H1 (cell line): ENCODE data around the gene SLC38A2. TPM values are rescaled to one million over a fixed set of nuclear protein-coding genes. Genes with fewer than 3 reads are reported as not detected.

ENCODE experiments used
- CTCF ChIA-PET: fragments of 300-600 bp; sonication (Branson Sonifier 250); formaldehyde crosslinking; loops from one replicate; lab custom pipeline; 2021; ENCODE audit not compliant: partially characterized antibody; lab: Charles Lee
- POLR2A ChIA-PET: fragments of 300-600 bp; sonication (Branson Sonifier 250); formaldehyde crosslinking; loops from one replicate; lab custom pipeline; 2021; ENCODE audit warnings: inconsistent platforms; ENCODE audit not compliant: partially characterized antibody; lab: Charles Lee
- DNase-seq, 2 experiments: peaks; one replicate each; pipeline versions ENCODE4 v3.0.0 to v3.0.0-alpha.2; 2010 to 2022; ENCODE audit warnings: low spot score in 2 of 2, low read depth in 1 of 2, mixed read lengths in 1 of 2
- FAIRE-seq: peaks from 2 replicates; lab custom pipeline; 2011; peaks lifted over from hg19 to GRCh38; lab: Jason Lieb, UNC
- H2AFZ ChIP-seq: 2 replicates; pipeline ENCODE4 v1.8.1; 2012; ENCODE audit warnings: low read length, inconsistent platforms
- H2AK5ac ChIP-seq: 2 replicates; pipeline ENCODE4 v1.6.1; 2013; ENCODE audit warnings: low read depth, low read length
- H2BK120ac ChIP-seq: replicated peaks from 2 replicates; pipeline ENCODE3; 2013; ENCODE audit warnings: low read depth, low read length, inconsistent platforms
- H2BK12ac ChIP-seq: 2 replicates; pipeline ENCODE4 v1.6.1; 2013; ENCODE audit warnings: low read depth, low read length
- H2BK15ac ChIP-seq: 2 replicates; pipeline ENCODE4 v1.6.1; 2013; ENCODE audit warnings: low read length
- H2BK20ac ChIP-seq: 2 replicates; pipeline ENCODE4 v1.6.1; 2013; ENCODE audit warnings: low read length
- H2BK5ac ChIP-seq: 2 replicates; pipeline ENCODE4 v1.6.1; 2013; ENCODE audit warnings: low read depth, low read length
- H3K14ac ChIP-seq: 2 replicates; pipeline ENCODE4 v1.6.1; 2013; ENCODE audit warnings: inconsistent platforms; ENCODE audit not compliant: insufficient read length
- H3K18ac ChIP-seq: 2 replicates; pipeline ENCODE4 v1.6.1; 2013; ENCODE audit warnings: low read length; ENCODE audit errors: extremely low read depth
- H3K23ac ChIP-seq: 2 replicates; pipeline ENCODE4 v1.6.1; 2013; ENCODE audit warnings: inconsistent platforms; ENCODE audit not compliant: insufficient read length
- H3K23me2 ChIP-seq: 2 replicates; pipeline ENCODE4 v1.6.1; 2013; ENCODE audit warnings: low read depth, low read length
- H3K27ac ChIP-seq: 2 replicates; pipeline ENCODE4 v1.6.1; 2011; ENCODE audit warnings: low read depth, low read length, inconsistent platforms
- H3K27me3 ChIP-seq, 4 experiments: replicated peaks in 1 of 4; 1 replicate in 1 of 4; 2 replicates in 3 of 4; pipeline versions ENCODE4 v1.6.1 to v1.8.1; 2011 to 2013; ENCODE audit warnings: low read length in 3 of 4, mild to moderate bottlenecking in 3 of 4, inconsistent platforms in 2 of 4, mixed read lengths in 2 of 4, moderate library complexity in 1 of 4; ENCODE audit not compliant: control insufficient read depth in 3 of 4, insufficient read depth in 3 of 4; ENCODE audit errors: extremely low read depth in 1 of 4
- H3K36me3 ChIP-seq, 4 experiments: 2 replicates each; pipeline versions ENCODE4 v1.6.1 to v1.8.1; 2011 to 2013; ENCODE audit warnings: mild to moderate bottlenecking in 4 of 4, low read length in 3 of 4, moderate library complexity in 2 of 4, control low read depth in 1 of 4, inconsistent platforms in 1 of 4; ENCODE audit not compliant: insufficient read depth in 4 of 4, control insufficient read depth in 2 of 4
- H3K4ac ChIP-seq: replicated peaks from 2 replicates; pipeline ENCODE3; 2013; ENCODE audit warnings: low read length, low read depth, mixed read lengths, inconsistent platforms; ENCODE audit not compliant: insufficient read length
- H3K4me1 ChIP-seq, 4 experiments: replicated peaks in 1 of 4; 1 replicate in 1 of 4; 2 replicates in 3 of 4; pipeline versions ENCODE4 v1.6.1 to v1.8.1; 2011 to 2013; ENCODE audit warnings: low read length in 3 of 4, inconsistent platforms in 2 of 4, mixed read lengths in 1 of 4; ENCODE audit not compliant: insufficient read depth in 4 of 4, control insufficient read depth in 3 of 4
- H3K4me2 ChIP-seq, 2 experiments: 2 replicates each; pipeline versions ENCODE4 v1.6.1 to v1.8.1; 2011 to 2013; ENCODE audit warnings: low read depth in 2 of 2, low read length in 2 of 2, control low read depth in 1 of 2, inconsistent platforms in 1 of 2, mild to moderate bottlenecking in 1 of 2; ENCODE audit not compliant: insufficient read depth in 1 of 2
- H3K4me3 ChIP-seq, 4 experiments: fragments of 200-600, 300-600 bp in 1 of 4; sonication (generic), shearing (Covaris generic), sonication (Bioruptor Twin) in 1 of 4; 2 replicates each; pipeline versions ENCODE4 v1.5.1 to v1.8.1; 2011 to 2016; ENCODE audit warnings: low read length in 4 of 4, low read depth in 3 of 4, control low read depth in 2 of 4, inconsistent platforms in 2 of 4, mild to moderate bottlenecking in 2 of 4, mixed read lengths in 1 of 4, moderate library complexity in 1 of 4; ENCODE audit not compliant: insufficient read depth in 2 of 4; ENCODE audit errors: extremely low read depth in 1 of 4
- H3K56ac ChIP-seq: replicated peaks from 2 replicates; pipeline ENCODE3; 2013; ENCODE audit warnings: low read depth, mild to moderate bottlenecking, mixed read lengths, low read length, inconsistent platforms; ENCODE audit not compliant: insufficient read length
- H3K79me1 ChIP-seq: 2 replicates; pipeline ENCODE4 v1.6.1; 2013; ENCODE audit warnings: low read depth, low read length, control low read depth
- H3K79me2 ChIP-seq, 2 experiments: 2 replicates each; pipeline versions ENCODE4 v1.6.1 to v1.8.1; 2012 to 2013; ENCODE audit warnings: low read length in 2 of 2, mild to moderate bottlenecking in 2 of 2, inconsistent platforms in 1 of 2; ENCODE audit not compliant: insufficient read depth in 2 of 2, control insufficient read depth in 1 of 2
- H3K9ac ChIP-seq, 4 experiments: replicated peaks in 1 of 4; 1 replicate in 1 of 4; 2 replicates in 3 of 4; pipeline versions ENCODE4 v1.6.1 to v1.8.1; 2011 to 2013; ENCODE audit warnings: low read depth in 3 of 4, low read length in 3 of 4, control low read depth in 2 of 4, mild to moderate bottlenecking in 2 of 4, moderate library complexity in 2 of 4, inconsistent platforms in 1 of 4; ENCODE audit errors: extremely low read depth in 1 of 4
- H3K9me3 ChIP-seq, 2 experiments: 2 replicates each; pipeline versions ENCODE4 v1.6.1 to v1.8.1; 2012 to 2013; ENCODE audit warnings: mild to moderate bottlenecking in 2 of 2, moderate library complexity in 2 of 2, control low read depth in 1 of 2, inconsistent platforms in 1 of 2, low read depth in 1 of 2, low read length in 1 of 2, mixed read lengths in 1 of 2; ENCODE audit not compliant: insufficient read depth in 2 of 2
- H4K20me1 ChIP-seq, 2 experiments: replicated peaks in 1 of 2; 2 replicates each; pipeline versions ENCODE3 to v1.8.1; 2011 to 2013; ENCODE audit warnings: inconsistent platforms in 2 of 2, low read length in 2 of 2, mild to moderate bottlenecking in 1 of 2; ENCODE audit not compliant: insufficient read depth in 2 of 2, control insufficient read depth in 1 of 2
- H4K5ac ChIP-seq: 2 replicates; pipeline ENCODE4 v1.6.1; 2013; ENCODE audit warnings: low read length, low read depth, mixed read lengths, inconsistent platforms; ENCODE audit not compliant: insufficient read length
- H4K8ac ChIP-seq: 2 replicates; pipeline ENCODE4 v1.8.0; 2013; ENCODE audit warnings: mild to moderate bottlenecking, moderate library complexity, low read length, inconsistent platforms; ENCODE audit not compliant: insufficient read depth; ENCODE audit errors: extremely low read depth
- H4K91ac ChIP-seq: replicated peaks from 2 replicates; pipeline ENCODE3; 2013; ENCODE audit warnings: low read length, mixed read lengths, inconsistent platforms; ENCODE audit not compliant: insufficient read length
- CBX8 ChIP-seq: fragments of 300-800, 300-1000 bp; sonication (generic); IDR thresholded peaks from 2 replicates; pipeline ENCODE4 v1.7.1; 2016; ENCODE audit warnings: low read depth, low read length, borderline replicate concordance
- EP300 ChIP-seq, 2 experiments: IDR thresholded peaks; 1 replicate in 1 of 2; 2 replicates in 1 of 2; pipeline ENCODE4 v1.6.1; 2011 to 2012; ENCODE audit warnings: low read depth in 2 of 2, low read length in 2 of 2, mild to moderate bottlenecking in 2 of 2, borderline replicate concordance in 1 of 2, inconsistent platforms in 1 of 2, moderate library complexity in 1 of 2
- KDM4A ChIP-seq: IDR thresholded peaks from one replicate; pipeline ENCODE4 v1.7.1; 2012; ENCODE audit warnings: low read depth, mild to moderate bottlenecking, moderate library complexity, low read length, inconsistent platforms; ENCODE audit not compliant: severe bottlenecking
- NANOG ChIP-seq: IDR thresholded peaks from 2 replicates; pipeline ENCODE4 v1.6.1; 2011; ENCODE audit warnings: low read length, low read depth, mild to moderate bottlenecking, inconsistent platforms; ENCODE audit not compliant: insufficient read depth, poor library complexity, severe bottlenecking
- POLR2A ChIP-seq, 2 experiments: IDR thresholded peaks; 1 replicate in 1 of 2; 2 replicates in 1 of 2; pipeline ENCODE4 v1.6.1; 2011; ENCODE audit warnings: low read depth in 2 of 2, low read length in 2 of 2, mild to moderate bottlenecking in 2 of 2; ENCODE audit errors: control extremely low read depth in 1 of 2
- POLR2AphosphoS5 ChIP-seq: IDR thresholded peaks from 2 replicates; pipeline ENCODE4 v1.6.1; 2011; ENCODE audit warnings: low read depth, low read length
- SRF ChIP-seq: IDR thresholded peaks from 2 replicates; pipeline ENCODE4 v1.6.1; 2011; ENCODE audit warnings: mild to moderate bottlenecking, low read depth, low read length, moderate library complexity
- WGBS, 2 experiments: shearing (Covaris generic) in 1 of 2; methylation state at CpG; one replicate each; pipeline versions ENCODE4 v1.1.6 to v1.1.7; 2013 to 2015; ENCODE audit warnings: low lambda C conversion rate in 2 of 2, mixed read lengths in 2 of 2, inconsistent platforms in 1 of 2, low coverage in 1 of 2, missing lambda C conversion rate in 1 of 2; ENCODE audit not compliant: insufficient replicate concordance in 2 of 2, insufficient coverage in 1 of 2, insufficient read length in 1 of 2; ENCODE audit errors: extremely low coverage in 1 of 2, missing lambda C conversion rate in 1 of 2; 5-methylcytosine and 5-hydroxymethylcytosine counted together
- polyA plus RNA-seq, 7 experiments: library from polyadenylated mRNA; depleted of rRNA in 3 of 7; stranded (reverse) in 5 of 7; unstranded in 2 of 7; fragments of >200 nt in 5 of 7; fragments of 200-250 nt in 2 of 7; gene quantifications; 1 replicate in 5 of 7; 2 replicates in 1 of 7; 4 replicates in 1 of 7; pipeline versions ENCODE4 v1.2.1 to v1.2.3, GENCODE V29; 2011 to 2013; ENCODE audit warnings: missing spikeins in 2 of 7, mixed read lengths in 2 of 7
- total RNA-seq: library from RNA; stranded (reverse); fragmentation: NEBNext Ultra II Directional; extraction: Animal tissue kit (Norgen Biotek cat#: 25700); gene quantifications from 2 replicates; pipeline ENCODE4 v1.2.1, GENCODE V29; 2021
- TF ChIP-seq, protein P1 (sequence below): IDR thresholded peaks from 2 replicates; pipeline ENCODE4 v1.6.1; 2012; ENCODE audit warnings: inconsistent platforms
- TF ChIP-seq, protein P2 (sequence below): IDR thresholded peaks from 2 replicates; pipeline ENCODE4 v1.6.1; 2011; ENCODE audit warnings: low read length, improper control_type of control experiment

The SLC38A2 gene
- total and polyA plus RNA-seq, 2 of the 8 experiments (the other 6 are each of a cell fraction or from before 2014, with no cell fraction given), result 163 to 684 TPM

DNA sequence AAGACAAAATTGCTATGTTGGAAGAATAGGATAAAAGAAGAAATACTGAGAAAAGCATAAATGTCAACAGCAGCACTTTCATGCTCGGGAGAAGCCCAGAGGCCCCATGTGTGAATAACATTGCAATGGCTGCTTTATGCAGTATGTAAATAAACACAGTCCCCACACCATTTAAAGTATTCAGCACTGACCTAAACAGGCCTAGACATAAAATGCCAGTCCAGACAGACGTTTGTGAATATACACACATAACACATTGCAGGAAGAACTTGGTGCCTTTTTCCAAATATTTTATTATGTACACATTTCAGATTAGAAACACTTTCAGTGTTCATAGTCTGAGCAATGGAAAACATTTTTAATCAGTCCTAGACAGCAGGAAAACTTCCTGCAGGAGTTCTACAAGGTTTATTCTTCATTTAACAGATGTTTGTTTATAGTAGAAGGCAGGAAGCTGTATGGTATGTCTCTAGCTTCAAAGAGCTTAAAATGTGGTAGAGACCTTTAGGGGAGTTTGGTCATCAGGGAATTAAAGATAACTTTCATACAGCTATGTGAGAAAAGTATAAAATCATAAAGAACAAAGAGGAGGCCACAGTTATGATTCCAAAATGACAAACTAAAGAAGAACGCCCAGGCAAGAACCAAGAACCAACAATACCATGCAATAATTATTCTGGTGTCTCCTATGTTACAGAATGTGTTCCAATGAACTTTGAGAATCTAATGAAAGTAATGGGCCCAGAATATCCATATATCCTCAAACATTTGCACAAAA is 30.6 kb upstream of the SLC38A2 start:
- Histone ChIP-seq H4K20me1 (no peaks in the 10 kb centered on the region), H3K14ac (no peak overlapping the region), H2BK5ac (no peak overlapping the region), H2BK12ac (no peak overlapping the region), H3K27me3 (no peaks in the 10 kb centered on the region), H3K79me1 (no peaks in the 10 kb centered on the region), H3K9ac (no peak overlapping the region), H3K23me2 (no peaks in the 10 kb centered on the region; the same call in 1 of the 2 replicates), H4K8ac (no peak overlapping the region), H4K91ac (no peak overlapping the region), H3K9me3 (no peaks in the 10 kb centered on the region), H2BK120ac (no peak overlapping the region), H3K36me3 (peaks cover 0 to 3% (median 0%) of the 10 kb centered on the region in 4 experiments; a peak in 1 of 8 replicates), H3K27ac (no peak overlapping the region), H3K56ac (no peak overlapping the region), H3K79me2 (no peaks in the 10 kb centered on the region), H3K4ac (no peak overlapping the region), H3K4me2 (no peak overlapping the region), H3K4me3 (no peak overlapping the region), H2AFZ (no peak overlapping the region), H3K4me1 (peaks cover 0 to 8% (median 1%) of the 10 kb centered on the region in 4 experiments; a peak in 3 of 7 replicates), H3K18ac (no peak overlapping the region), H2BK20ac (no peak overlapping the region), H2AK5ac (no peak overlapping the region), H2BK15ac (no peak overlapping the region), H4K5ac (no peak overlapping the region), H3K23ac (no peak overlapping the region)
- 76% methylated on average over 3 of the region's 3 CpGs; no CpG with 5 or more reads in 1 of the 2 experiments for WGBS, 2 experiments
- DNase-seq, result no peak
- FAIRE-seq, result no peak
- ChIA-PET POLR2A (interaction anchor here (0.7 to 1.2 kb wide), 5 partner anchors 8 to 44 kb away, joined by 3 to 4 read pairs (median 3); no protein-coding TSS in a partner anchor), CTCF (interaction anchor here (0.6 kb wide), 2 partner anchors 10 to 1489 kb away, joined by 3 to 4 read pairs; no protein-coding TSS in a partner anchor)
- no peak for TF ChIP-seq CBX8
- TF ChIP-seq POLR2AphosphoS5, result no peak
- TF ChIP-seq, protein P1, sequence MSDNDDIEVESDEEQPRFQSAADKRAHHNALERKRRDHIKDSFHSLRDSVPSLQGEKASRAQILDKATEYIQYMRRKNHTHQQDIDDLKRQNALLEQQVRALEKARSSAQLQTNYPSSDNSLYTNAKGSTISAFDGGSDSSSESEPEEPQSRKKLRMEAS, result no peak
- no peak for TF ChIP-seq SRF
- TF ChIP-seq, protein P2, sequence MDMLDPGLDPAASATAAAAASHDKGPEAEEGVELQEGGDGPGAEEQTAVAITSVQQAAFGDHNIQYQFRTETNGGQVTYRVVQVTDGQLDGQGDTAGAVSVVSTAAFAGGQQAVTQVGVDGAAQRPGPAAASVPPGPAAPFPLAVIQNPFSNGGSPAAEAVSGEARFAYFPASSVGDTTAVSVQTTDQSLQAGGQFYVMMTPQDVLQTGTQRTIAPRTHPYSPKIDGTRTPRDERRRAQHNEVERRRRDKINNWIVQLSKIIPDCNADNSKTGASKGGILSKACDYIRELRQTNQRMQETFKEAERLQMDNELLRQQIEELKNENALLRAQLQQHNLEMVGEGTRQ, result no peak
- no peak for TF ChIP-seq NANOG
- no peak for TF ChIP-seq KDM4A
- TF ChIP-seq POLR2A (IDR thresholded peaks at IDR 0.05; ENCODE audit: control extremely low read depth in 1 of 2, low read depth in 2 of 2, low read length in 2 of 2), result no peak
- no peak for TF ChIP-seq EP300 (IDR thresholded peaks at IDR 0.05; ENCODE audit: borderline replicate concordance in 1 of 2, low read depth in 2 of 2, low read length in 2 of 2)
